Measurements from ENCODE around the gene ZNF598. TPM values are rescaled to one million over a fixed set of nuclear protein-coding genes. Genes with fewer than 3 reads are reported as not detected.

Gene ZNF598
- total and polyA plus RNA-seq, 4 donors: 2.7 to 28.4 (median 16.2) TPM

DNA sequence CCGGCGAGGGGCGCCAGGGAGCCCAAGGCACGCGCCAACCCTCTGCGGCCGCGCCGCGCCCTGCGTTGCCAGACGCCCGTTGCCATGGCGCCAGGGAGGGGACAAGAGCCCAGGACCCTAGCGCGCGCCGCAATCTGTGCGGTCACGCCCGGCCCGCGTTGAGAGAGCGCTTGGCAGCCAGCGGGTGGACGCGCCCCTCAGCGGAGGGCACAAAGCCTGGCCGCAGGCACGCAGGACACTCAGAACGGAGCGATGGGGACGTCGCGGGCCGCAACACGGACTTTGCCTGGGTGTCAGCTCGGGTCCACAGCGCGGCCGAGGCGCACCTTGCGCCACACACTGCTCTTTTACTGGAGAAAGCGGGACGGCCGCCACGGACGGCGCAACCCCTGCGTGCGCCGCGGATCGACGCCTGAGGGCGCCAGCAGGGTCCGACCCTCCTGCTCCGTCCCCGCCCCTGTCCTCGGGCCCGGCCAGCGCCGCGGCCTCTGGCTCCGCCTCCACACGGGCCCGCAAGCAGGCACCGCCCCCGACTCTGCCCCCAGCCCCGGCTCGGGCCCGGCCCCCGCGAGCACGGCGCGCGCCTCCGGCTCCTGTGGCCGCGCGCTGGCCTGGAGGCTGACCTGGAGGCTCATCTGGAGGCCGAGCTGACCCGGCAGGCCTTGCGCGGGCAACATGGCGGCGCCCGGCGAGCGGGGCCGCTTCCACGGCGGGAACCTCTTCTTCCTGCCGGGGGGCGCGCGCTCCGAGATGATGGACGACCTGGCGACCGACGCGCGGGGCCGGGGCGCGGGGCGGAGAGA is 25.9 kb downstream of the ZNF598 start, which contains the start of gene GFER:
Gene GFER, plus strand, starts transcription at position 650 of the 803 bp plus-strand sequence. Its CDS starts 26 bp downstream, at position 676.
- Histone ChIP-seq H3K4me3 (ENCODE audit: low read depth in 1 of 3, low read length in 3 of 3) (peak within 1 kb of the TSS; percentile 65 to 90 (median 77)), H3K36me3 (ENCODE audit: control insufficient read depth in 4 of 4, insufficient read depth in 3 of 4, low read depth in 1 of 4, low read length in 3 of 4) (peaks cover 0 to 17% (median under 1%) of the 10 kb centered on the region in 4 donors), H3K27ac (ENCODE audit: low read depth in 1 of 2, low read length in 2 of 2) (peak within 1 kb of the TSS; percentile 83 to 87), H3K9ac (ENCODE audit: low read depth in 1 of 2, low read length in 2 of 2) (peak within 1 kb of the TSS; percentile 4 to 56), H3K4me1 (ENCODE audit: control insufficient read depth in 4 of 4, insufficient read depth in 4 of 4, low read length in 3 of 4) (peaks cover 5 to 35% (median 17%) of the 10 kb centered on the region in 4 donors), H3K9me3 (ENCODE audit: control insufficient read depth in 4 of 4, low read length in 3 of 4) (no peaks in the 10 kb centered on the region), H3K27me3 (ENCODE audit: control insufficient read depth in 4 of 4, insufficient read depth in 4 of 4, low read length in 3 of 4) (no peaks in the 10 kb centered on the region)
- under 1% methylated on average over 109 of the region's 109 CpGs for WGBS
- peak; percentile 89 for DNase-seq (ENCODE audit: low spot score)
- no peak for TF ChIP-seq HNF4G (IDR thresholded peaks at IDR 0.05)
- peak; percentile 86 for TF ChIP-seq YY1 (IDR thresholded peaks at IDR 0.05)
- TF ChIP-seq GABPA (IDR thresholded peaks at IDR 0.05 in 1 of 2, conservative IDR thresholded peaks at IDR 0.05 in 1 of 2): peak in 1 of 2 donors; percentile 48
- TF ChIP-seq RXRA (IDR thresholded peaks at IDR 0.05): peak in 1 of 2 donors; percentile 29
- peak; percentile 86 for TF ChIP-seq SP1 (IDR thresholded peaks at IDR 0.05)
- TF ChIP-seq HNF4A (conservative IDR thresholded peaks at IDR 0.05): peak; percentile 81 to 87
- peak; percentile 87 for TF ChIP-seq NR2F2 (IDR thresholded peaks at IDR 0.05)
- TF ChIP-seq, protein P1, sequence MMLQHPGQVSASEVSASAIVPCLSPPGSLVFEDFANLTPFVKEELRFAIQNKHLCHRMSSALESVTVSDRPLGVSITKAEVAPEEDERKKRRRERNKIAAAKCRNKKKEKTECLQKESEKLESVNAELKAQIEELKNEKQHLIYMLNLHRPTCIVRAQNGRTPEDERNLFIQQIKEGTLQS (IDR thresholded peaks at IDR 0.05): no peak
- peak; percentile 32 for TF ChIP-seq REST (IDR thresholded peaks at IDR 0.05)
- TF ChIP-seq CTCF (IDR thresholded peaks at IDR 0.05; ENCODE audit: low read depth, low read length, missing input control): peak; percentile 27
- TF ChIP-seq EGR1 (IDR thresholded peaks at IDR 0.05; ENCODE audit: low read depth in 2 of 2): peak in 1 of 2 donors; percentile 2

DNA sequence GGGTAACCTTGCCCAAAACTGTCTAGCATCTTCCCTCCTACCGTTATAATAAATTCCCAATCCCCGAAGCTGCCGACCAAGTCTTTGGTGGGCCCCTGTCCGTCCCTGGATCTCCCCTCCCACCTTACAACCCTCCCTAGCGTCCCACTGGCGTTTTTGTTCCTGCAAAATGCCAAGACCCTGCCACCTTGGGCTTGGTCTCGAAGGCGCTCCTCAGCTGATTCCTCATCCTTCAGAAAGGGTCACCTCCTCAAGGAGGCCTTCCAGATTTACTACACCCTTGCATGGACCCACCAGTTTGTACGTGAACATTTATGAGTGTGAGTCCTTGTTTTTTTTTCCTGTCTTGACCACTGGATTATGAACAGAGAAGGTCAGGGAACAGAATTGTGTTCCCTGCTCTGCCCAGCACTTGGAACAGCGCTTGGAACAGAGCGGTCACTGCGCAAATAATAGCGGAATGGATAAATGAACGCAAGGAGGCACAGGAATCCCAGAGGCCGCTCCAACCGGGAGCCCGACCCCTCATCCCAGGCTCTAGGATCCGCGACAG is 26.6 kb downstream of the ZNF598 start:
- Histone ChIP-seq H3K36me3 (ENCODE audit: control insufficient read depth in 4 of 4, insufficient read depth in 3 of 4, low read depth in 1 of 4, low read length in 3 of 4) (peaks cover 0 to 22% (median under 1%) of the 10 kb centered on the region in 4 donors), H3K9me3 (ENCODE audit: control insufficient read depth in 4 of 4, low read length in 3 of 4) (no peaks in the 10 kb centered on the region), H3K4me1 (ENCODE audit: control insufficient read depth in 4 of 4, insufficient read depth in 4 of 4, low read length in 3 of 4) (peaks cover 5 to 31% (median 17%) of the 10 kb centered on the region in 4 donors), H3K27me3 (ENCODE audit: control insufficient read depth in 4 of 4, insufficient read depth in 4 of 4, low read length in 3 of 4) (no peaks in the 10 kb centered on the region), H3K27ac (ENCODE audit: low read depth in 1 of 2, low read length in 2 of 2) (peak overlapping the region; percentile 83 to 87), H3K9ac (ENCODE audit: low read depth in 1 of 2, low read length in 2 of 2) (no peak overlapping the region), H3K4me3 (ENCODE audit: low read depth in 1 of 3, low read length in 3 of 3) (peak overlapping the region in 2 of 3 donors; percentile 39 to 90)
- 40% methylated on average over 19 of the region's 19 CpGs for WGBS
- DNase-seq (ENCODE audit: low spot score): no peak
- TF ChIP-seq, protein P1 (IDR thresholded peaks at IDR 0.05): no peak
- no peak for TF ChIP-seq RAD21 (IDR thresholded peaks at IDR 0.05)
- TF ChIP-seq, protein P2, sequence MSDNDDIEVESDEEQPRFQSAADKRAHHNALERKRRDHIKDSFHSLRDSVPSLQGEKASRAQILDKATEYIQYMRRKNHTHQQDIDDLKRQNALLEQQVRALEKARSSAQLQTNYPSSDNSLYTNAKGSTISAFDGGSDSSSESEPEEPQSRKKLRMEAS (IDR thresholded peaks at IDR 0.05): no peak
- TF ChIP-seq YY1 (IDR thresholded peaks at IDR 0.05): no peak
- TF ChIP-seq HNF4G (IDR thresholded peaks at IDR 0.05): no peak
- no peak for TF ChIP-seq TAF1 (conservative IDR thresholded peaks at IDR 0.05)
- no peak for TF ChIP-seq HNF4A (conservative IDR thresholded peaks at IDR 0.05)
